Uterus (tissue), 4 donors: Measurements from ENCODE around the gene MOGAT2. TPM values are rescaled to one million over a fixed set of nuclear protein-coding genes. Genes with fewer than 3 reads are reported as not detected.
"Not testable (repeated sequence)": the region's sequence is repeated elsewhere in the genome, so short reads cannot be mapped to it uniquely, and the experiment has no call there.

Source experiments
- DNase-seq, 2 donors: peaks; one replicate each; pipeline ENCODE4 v3.0.0-alpha.2; 2019 to 2020
- H3K27ac ChIP-seq, 2 donors: fragments of 200-600 bp; sonication (generic); 1 replicate in 1 of 2; 2 replicates in 1 of 2; pipeline ENCODE4 v1.5.1; 2016 to 2018
- H3K27me3 ChIP-seq, 2 donors: fragments of 200-600 bp; sonication (generic); one replicate each; pipeline ENCODE4 v1.5.1; 2018 to 2019; ENCODE audit warnings: control low read depth in 1 of 2
- H3K36me3 ChIP-seq, 2 donors: fragments of 200-600 bp; sonication (generic); one replicate each; pipeline ENCODE4 v1.5.1; 2019; ENCODE audit warnings: control low read depth in 1 of 2
- H3K4me1 ChIP-seq, 2 donors: fragments of 200-600 bp; sonication (generic); one replicate each; pipeline ENCODE4 v1.5.1; 2018 to 2019; ENCODE audit warnings: control low read depth in 1 of 2
- H3K4me3 ChIP-seq, 2 donors: fragments of 200-600 bp; sonication (generic); 1 replicate in 1 of 2; 2 replicates in 1 of 2; pipeline ENCODE4 v1.5.1; 2018 to 2019; ENCODE audit warnings: mild to moderate bottlenecking in 1 of 2
- H3K9me3 ChIP-seq, 2 donors: fragments of 200-600 bp; sonication (generic); one replicate each; pipeline ENCODE4 v1.5.1; 2019; ENCODE audit warnings: control low read depth in 1 of 2
- POLR2A ChIP-seq, 2 donors: fragments of 450-650 bp; IDR thresholded peaks; one replicate each; pipeline ENCODE4 v1.6.1; 2016; ENCODE audit warnings: antibody characterized with exemption in 2 of 2, mild to moderate bottlenecking in 1 of 2, moderate library complexity in 1 of 2
- intact Hi-C: fragments of 100-400 bp; cut with DNase I; formaldehyde crosslinking; loops from one replicate; pipeline ENCODE4 v1.15.1; 2023; ENCODE audit warnings: low total_unique reads
- total RNA-seq, 4 donors: library from RNA; depleted of rRNA in 3 of 4; stranded (reverse); fragments of >200 nt in 3 of 4; gene quantifications; one replicate each; pipeline versions ENCODE4 v1.1.0 to v1.2.4, GENCODE V29; 2014 to 2023
- TF ChIP-seq, protein P1 (sequence below), 4 experiments: fragments of 200-600 bp in 2 of 4; fragments of 450-650 bp in 2 of 4; sonication (generic) in 2 of 4; IDR thresholded peaks; one replicate each; pipeline ENCODE4 v1.5.1; 2016 to 2019; ENCODE audit warnings: antibody characterized with exemption in 4 of 4, mild to moderate bottlenecking in 2 of 4, moderate library complexity in 1 of 4
- donor health status: DM: yes; HTN: yes; CAD: no.

MOGAT2 gene
- total RNA-seq, 4 donors from 2014 or later, result 0.29 to 0.62 TPM; not detected in 2

DNA sequence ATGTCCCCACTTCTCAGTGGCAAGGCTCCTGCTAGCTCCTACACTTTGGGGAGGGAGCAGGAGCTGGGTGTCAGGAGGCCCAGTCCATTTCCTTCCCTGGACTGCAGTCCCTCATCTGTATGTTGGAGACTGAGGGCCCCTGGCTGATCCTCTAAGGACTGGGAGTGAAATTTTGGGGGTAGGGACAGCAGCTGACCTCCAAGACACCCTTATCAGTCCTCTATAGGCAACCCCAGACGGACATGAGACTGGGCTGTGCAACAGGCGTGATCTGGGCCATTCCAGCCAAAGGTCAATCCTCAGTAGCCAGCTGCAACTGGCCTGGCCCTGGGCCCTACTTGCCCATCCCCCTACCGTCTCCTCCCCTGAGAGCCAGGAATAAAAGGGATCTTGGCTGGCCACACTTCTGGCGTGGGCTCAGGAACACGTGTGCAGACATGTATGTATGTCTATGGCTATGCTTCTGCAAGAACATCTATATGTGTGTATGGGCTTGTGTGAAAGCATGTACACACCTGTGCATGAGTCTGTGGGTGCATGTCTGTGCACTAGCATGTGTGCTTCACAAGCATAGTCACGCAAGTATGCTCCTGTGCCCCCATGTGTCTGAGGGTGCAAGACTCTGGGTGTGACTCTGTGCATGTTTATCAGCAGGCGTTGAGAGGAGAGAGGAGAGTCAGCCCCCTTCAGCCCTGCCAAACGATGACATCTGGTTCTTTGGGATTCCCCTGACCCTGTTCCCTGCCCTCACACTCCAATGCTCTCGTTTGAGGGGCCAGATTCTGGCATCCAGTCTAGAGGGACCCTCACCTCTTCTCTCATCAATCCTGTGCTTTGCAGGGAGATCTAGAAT, 26.3 kb downstream of the MOGAT2 start:
- H3K36me3 ChIP-seq, result no peaks in the 10 kb centered on the region
- no peak for DNase-seq
- intact Hi-C loops, result no loop called here
- TF ChIP-seq, protein P1, sequence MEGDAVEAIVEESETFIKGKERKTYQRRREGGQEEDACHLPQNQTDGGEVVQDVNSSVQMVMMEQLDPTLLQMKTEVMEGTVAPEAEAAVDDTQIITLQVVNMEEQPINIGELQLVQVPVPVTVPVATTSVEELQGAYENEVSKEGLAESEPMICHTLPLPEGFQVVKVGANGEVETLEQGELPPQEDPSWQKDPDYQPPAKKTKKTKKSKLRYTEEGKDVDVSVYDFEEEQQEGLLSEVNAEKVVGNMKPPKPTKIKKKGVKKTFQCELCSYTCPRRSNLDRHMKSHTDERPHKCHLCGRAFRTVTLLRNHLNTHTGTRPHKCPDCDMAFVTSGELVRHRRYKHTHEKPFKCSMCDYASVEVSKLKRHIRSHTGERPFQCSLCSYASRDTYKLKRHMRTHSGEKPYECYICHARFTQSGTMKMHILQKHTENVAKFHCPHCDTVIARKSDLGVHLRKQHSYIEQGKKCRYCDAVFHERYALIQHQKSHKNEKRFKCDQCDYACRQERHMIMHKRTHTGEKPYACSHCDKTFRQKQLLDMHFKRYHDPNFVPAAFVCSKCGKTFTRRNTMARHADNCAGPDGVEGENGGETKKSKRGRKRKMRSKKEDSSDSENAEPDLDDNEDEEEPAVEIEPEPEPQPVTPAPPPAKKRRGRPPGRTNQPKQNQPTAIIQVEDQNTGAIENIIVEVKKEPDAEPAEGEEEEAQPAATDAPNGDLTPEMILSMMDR (IDR thresholded peaks at IDR 0.05), result no peak
- TF ChIP-seq POLR2A (IDR thresholded peaks at IDR 0.05), result no peak
- no peak overlapping the region for H3K27ac ChIP-seq
- no peaks in the 10 kb centered on the region for H3K27me3 ChIP-seq
- H3K9me3 ChIP-seq, result no peaks in the 10 kb centered on the region
- H3K4me3 ChIP-seq, result no peak overlapping the region
- no peaks in the 10 kb centered on the region for H3K4me1 ChIP-seq

DNA sequence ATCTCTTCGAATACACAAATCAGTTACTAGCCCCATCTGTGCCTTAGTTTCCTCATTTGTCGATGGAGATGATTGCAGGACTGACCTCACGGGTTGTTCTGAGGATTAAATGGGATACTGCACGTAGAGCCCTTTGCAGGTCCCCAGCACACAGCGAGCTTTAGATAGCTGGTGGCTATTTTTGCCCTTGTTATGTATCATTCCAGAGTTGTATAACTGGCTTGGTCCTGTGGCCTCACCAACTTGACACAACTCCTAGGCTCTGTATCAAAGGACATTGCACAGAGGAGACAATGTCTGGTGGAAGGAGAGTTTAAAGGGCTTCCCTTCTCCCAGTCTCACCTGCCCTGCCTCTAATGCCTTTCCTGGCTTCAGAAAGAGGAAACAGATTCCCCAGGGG, 28.2 kb downstream of the MOGAT2 start:
- H3K27me3 ChIP-seq, result no peaks in the 10 kb centered on the region
- intact Hi-C loops, result no loop called here
- no peaks in the 10 kb centered on the region for H3K36me3 ChIP-seq
- H3K27ac ChIP-seq, result no peak overlapping the region
- DNase-seq, result no peak
- no peaks in the 10 kb centered on the region for H3K9me3 ChIP-seq
- no peak overlapping the region for H3K4me3 ChIP-seq
- TF ChIP-seq, protein P1 (IDR thresholded peaks at IDR 0.05), result no peak
- TF ChIP-seq POLR2A (IDR thresholded peaks at IDR 0.05), result no peak
- H3K4me1 ChIP-seq, result no peaks in the 10 kb centered on the region

DNA sequence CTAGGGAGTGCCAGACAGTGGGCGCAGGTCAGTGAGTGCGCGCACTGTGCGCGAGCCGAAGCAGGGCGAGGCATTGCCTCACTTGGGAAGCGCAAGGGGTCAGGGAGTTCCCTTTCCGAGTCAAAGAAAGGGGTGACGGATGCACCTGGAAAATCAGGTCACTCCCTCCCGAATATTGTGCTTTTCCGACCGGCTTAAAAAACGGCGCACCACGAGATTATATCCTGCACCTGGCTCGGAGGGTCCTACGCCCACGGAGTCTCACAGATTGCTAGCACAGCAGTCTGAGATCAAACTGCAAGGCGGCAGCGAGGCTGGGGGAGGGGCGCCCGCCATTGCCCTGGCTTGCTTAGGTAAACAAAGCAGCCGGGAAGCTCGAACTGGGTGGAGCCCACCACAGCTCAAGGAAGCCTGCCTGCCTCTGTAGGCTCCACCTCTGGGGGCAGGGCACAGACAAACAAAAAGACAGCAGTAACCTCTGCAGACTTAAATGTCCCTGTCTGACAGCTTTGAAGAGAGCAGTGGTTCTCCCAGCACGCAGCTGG, 31.2 kb downstream of the MOGAT2 start:
- H3K4me3 ChIP-seq, H3K4me1 ChIP-seq, H3K36me3 ChIP-seq, H3K27ac ChIP-seq, H3K27me3 ChIP-seq, intact Hi-C loops, DNase-seq, H3K9me3 ChIP-seq: not testable (repeated sequence)

DNA sequence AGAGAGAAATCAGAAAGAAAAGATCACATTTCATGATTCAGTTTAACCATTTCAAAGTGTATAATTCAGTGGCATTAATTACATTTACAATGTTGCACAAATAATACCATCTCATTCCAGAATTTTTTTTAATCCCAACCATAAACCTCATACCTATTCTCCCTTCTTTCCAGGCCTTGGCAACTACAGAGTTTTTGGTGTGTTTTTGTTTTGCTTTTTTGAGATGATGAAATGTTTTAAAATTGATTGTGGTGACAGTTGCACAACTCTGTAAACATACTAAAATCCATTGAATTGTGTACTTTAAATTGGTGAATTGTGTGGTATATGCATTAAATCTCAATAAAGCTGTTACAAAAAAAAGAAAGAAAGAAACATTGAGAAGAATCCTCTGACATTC, 37.3 kb downstream of the MOGAT2 start:
- DNase-seq, H3K4me1 ChIP-seq, H3K27ac ChIP-seq, H3K27me3 ChIP-seq, H3K9me3 ChIP-seq, intact Hi-C loops, H3K36me3 ChIP-seq, H3K4me3 ChIP-seq: not testable (repeated sequence)

DNA sequence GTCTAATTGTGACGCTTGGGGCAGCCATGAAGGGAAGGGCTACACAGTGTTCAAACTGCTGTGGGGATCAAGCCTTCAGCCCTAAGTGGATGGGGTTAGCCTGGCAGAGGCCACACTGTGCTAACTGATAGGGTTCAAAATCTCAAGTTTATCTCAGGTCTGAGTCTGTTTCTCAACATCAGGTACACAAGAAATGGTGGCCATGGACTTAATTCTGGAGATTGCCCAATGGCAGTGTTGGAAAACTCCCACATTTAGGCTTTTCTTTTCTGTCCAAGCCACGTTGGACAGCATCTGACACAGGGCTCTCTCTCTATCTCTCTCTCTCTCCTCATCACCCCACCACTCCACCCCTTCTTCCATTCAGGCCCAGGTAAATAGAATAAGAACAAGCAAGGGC, 40.0 kb downstream of the MOGAT2 start:
- H3K4me1 ChIP-seq, result no peaks in the 10 kb centered on the region
- no peaks in the 10 kb centered on the region for H3K27me3 ChIP-seq
- intact Hi-C loops, result no loop called here
- H3K4me3 ChIP-seq, result no peak overlapping the region
- H3K27ac ChIP-seq, result no peak overlapping the region
- no peaks in the 10 kb centered on the region for H3K36me3 ChIP-seq
- no peak for DNase-seq
- no peaks in the 10 kb centered on the region for H3K9me3 ChIP-seq
- TF ChIP-seq, protein P1 (IDR thresholded peaks at IDR 0.05), result no peak
- no peak for TF ChIP-seq POLR2A (IDR thresholded peaks at IDR 0.05)

DNA sequence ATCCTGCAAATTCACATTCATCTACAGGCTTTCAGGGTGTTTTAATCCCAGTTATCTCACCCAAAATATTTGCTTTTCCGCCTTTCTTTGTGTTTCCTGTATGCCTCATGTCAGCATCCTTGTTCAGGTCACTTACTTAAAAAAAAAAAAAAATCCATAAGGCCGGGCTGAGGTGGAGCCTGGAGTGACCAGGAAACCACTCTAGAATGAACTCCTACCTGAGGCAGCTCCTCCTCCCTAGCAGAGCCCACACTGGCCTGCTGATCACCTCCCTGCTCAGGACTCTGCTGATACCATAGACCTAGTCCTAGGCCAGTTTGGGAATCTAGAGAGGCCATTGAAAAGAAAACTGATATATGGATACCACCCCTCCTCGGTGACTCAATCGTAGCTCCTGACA, 42.2 kb downstream of the MOGAT2 start:
- Histone ChIP-seq H3K27ac (no peak overlapping the region), H3K4me1 (no peaks in the 10 kb centered on the region), H3K27me3 (no peaks in the 10 kb centered on the region), H3K36me3 (no peaks in the 10 kb centered on the region), H3K9me3 (no peaks in the 10 kb centered on the region), H3K4me3 (no peak overlapping the region)
- no peak for TF ChIP-seq POLR2A (IDR thresholded peaks at IDR 0.05)
- TF ChIP-seq, protein P1 (IDR thresholded peaks at IDR 0.05), result no peak
- intact Hi-C loops, result no loop called here
- DNase-seq, result no peak
